ENCODE measurements around the gene UGGT1.

Gene UGGT1

DNA sequence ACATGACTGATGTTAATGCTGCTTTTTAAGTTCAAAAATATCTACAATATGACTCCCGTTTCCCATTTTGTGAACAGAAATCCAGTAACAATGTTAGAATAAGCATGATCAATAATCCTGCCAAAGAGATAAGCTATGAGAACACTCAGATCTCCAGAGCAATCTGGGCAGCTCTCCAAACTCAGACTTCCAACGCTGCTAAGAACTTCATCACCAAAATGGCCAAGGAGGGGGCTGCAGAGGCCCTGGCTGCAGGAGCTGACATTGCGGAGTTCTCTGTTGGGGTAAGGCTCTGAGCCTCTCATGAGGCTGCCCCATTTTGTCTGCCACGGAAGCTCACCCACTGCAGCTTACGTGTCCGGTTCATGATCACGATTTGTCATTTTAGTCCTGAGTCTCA is 68.4 kb downstream of the UGGT1 start:
- no peak overlapping the region for H3K4me3 ChIP-seq (replicated peaks in 1 of 2; ENCODE audit: low read depth in 2 of 2, low read length in 2 of 2)
- TF ChIP-seq CTCF (IDR thresholded peaks at IDR 0.05; ENCODE audit: low read depth, low read length) = no peak
- no peak for DNase-seq (ENCODE audit: low read depth in 2 of 2)

DNA sequence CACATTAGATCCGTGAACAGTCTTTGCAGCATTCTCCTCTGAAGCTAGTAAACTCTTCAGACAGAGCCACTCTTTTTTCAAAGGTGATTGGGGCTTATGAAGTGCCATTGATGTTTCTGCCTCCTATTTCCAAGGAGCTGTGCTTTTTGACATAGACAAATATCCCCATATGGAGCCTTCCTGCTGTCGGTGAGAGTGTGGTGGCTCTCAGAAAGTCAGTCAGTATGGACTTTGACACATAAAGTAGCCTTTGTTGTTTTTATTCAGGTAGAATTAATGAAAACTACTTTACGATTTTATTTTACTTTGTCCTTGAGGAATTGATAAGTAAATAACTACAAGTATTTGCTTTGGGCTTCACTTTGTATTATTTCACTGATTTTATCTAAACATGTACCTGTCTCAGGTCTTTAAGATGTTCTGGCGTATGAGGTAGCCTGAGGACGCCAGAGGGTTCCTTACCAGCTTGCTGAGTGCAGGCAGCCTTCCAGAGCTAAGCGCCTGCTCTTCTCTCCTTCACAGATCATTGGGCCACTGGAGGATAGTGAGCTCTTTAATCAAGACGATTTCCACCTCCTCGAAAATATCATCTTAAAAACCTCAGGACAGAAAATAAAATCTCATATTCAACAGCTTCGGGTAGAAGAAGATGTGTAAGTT is 69.7 kb downstream of the UGGT1 start:
- no peak for DNase-seq (ENCODE audit: low read depth in 2 of 2)
- no peak for TF ChIP-seq CTCF (IDR thresholded peaks at IDR 0.05; ENCODE audit: low read depth, low read length)

DNA sequence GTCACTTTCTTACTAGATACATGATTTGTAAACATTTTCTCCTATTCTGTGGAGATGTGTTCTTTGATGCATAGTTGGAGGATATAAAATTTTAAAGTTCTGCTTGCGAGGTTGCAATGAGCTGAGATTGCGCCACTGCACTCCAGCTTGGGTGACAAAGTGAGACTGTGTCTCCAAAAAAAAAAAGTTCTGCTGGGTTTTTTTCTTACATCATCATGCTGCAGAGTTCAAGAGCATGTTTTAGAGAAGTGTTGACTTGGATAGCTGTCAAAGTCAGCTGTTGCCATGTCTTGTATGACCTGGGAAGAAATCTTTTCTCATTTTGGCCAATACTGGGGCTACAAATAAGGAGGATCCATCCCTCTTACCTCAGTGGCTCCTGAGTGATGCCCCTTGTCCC is 71.3 kb downstream of the UGGT1 start:
- TF ChIP-seq CTCF (IDR thresholded peaks at IDR 0.05; ENCODE audit: low read depth, low read length) = no peak
- H3K4me3 ChIP-seq (replicated peaks in 1 of 2; ENCODE audit: low read depth in 2 of 2, low read length in 2 of 2) = no peak overlapping the region
- peak in 1 of 2 donors; percentile 7 for DNase-seq (ENCODE audit: low read depth in 2 of 2)

More for the DNA sequence above, 69.7 kb downstream of the UGGT1 start:
- H3K4me3 ChIP-seq (replicated peaks in 1 of 2; ENCODE audit: low read depth in 2 of 2, low read length in 2 of 2) = no peak overlapping the region

DNA sequence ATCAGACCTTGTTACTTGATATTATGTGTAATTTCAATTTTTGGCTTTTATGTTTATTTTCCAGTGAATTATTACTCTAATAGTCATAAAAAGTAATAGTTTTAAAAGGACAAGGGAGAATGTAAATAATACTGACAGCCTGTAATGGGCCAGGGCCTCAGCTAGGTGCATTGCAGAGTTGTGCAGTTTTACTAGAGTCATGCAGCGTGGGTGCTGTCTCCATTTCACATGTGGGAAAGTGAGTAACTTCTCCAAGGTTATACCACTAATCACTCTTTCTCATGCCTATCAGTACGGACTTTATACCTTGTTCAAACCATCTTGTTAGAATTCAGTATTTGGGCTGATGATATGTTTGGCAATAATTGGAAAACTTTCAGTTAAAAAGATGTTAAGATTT is 73.3 kb downstream of the UGGT1 start:
- no peak overlapping the region for H3K4me3 ChIP-seq (replicated peaks in 1 of 2; ENCODE audit: low read depth in 2 of 2, low read length in 2 of 2)
- no peak for TF ChIP-seq CTCF (IDR thresholded peaks at IDR 0.05; ENCODE audit: low read depth, low read length)
- DNase-seq (ENCODE audit: low read depth in 2 of 2) = no peak

DNA sequence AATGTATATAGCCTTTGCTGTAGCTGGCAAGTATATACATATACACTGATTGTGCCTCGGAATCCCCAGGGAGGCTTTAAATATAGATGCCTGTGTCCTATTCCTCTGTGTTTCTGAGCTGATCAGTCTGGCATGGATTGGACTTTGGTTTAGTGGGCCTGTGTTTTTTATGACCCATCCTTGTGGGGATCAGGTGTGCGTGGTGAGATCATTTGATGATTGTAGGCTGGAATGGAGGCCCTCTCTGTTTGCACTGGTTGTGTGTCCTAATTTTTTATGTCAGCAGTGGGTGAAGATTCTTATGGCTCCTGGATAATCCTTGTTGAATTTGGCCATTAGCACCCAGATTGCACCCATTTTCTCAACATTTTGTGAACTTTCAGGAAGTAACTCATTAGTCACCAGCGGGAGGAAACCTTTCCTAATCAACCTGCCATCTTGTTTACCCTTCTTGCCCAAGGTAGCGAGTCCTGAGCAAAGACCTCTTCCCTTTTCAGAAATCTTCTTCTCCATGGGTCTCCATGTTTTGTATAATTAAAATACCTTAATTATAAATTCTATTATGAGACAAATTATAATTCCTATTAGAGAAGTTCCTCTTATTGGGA is 75.8 kb downstream of the UGGT1 start:
- no peak for DNase-seq (ENCODE audit: low read depth in 2 of 2)
- TF ChIP-seq CTCF (IDR thresholded peaks at IDR 0.05; ENCODE audit: low read depth, low read length) = no peak
- H3K4me3 ChIP-seq (replicated peaks in 1 of 2; ENCODE audit: low read depth in 2 of 2, low read length in 2 of 2) = no peak overlapping the region

- no peak overlapping the region for H3K4me3 ChIP-seq (replicated peaks in 1 of 2; ENCODE audit: low read depth in 2 of 2, low read length in 2 of 2)
- no peak for DNase-seq (ENCODE audit: low read depth in 2 of 2)
- TF ChIP-seq CTCF (IDR thresholded peaks at IDR 0.05; ENCODE audit: low read depth, low read length) = no peak
Measured at GRCh38 chr2:128169094-128169493, 78.1 kb downstream of the UGGT1 start.

Data from cardiac fibroblast (primary cell).